SK-N-SH (cell line): ENCODE measurements around the gene FAM120C. TPM values are rescaled to one million over a fixed set of nuclear protein-coding genes. Genes with fewer than 3 reads are reported as not detected.

Source experiments
- CTCF ChIA-PET: fragments of 300-600, 350-600 bp; formaldehyde crosslinking; extraction: SDS; loops from one replicate; lab custom pipeline; 2021; lab: Yijun Ruan, JAX
- POLR2A ChIA-PET: fragments of 350-600 bp; sonication (Branson Sonifier 250); formaldehyde crosslinking; extraction: SDS; loops from one replicate; lab custom pipeline; 2020; ENCODE audit warnings: antibody characterized with exemption, inconsistent platforms; lab: Yijun Ruan, JAX
- DNase-seq: peaks from one replicate; pipeline ENCODE4 v3.0.0; 2012
- H2AFZ ChIP-seq: fragments of 200-600 bp; sonication (generic); 2 replicates; pipeline ENCODE4 v1.8.1; 2016; ENCODE audit warnings: antibody characterized with exemption, mild to moderate bottlenecking, low read depth
- H3F3A ChIP-seq: fragments of 200-600 bp; sonication (generic); replicated peaks from 2 replicates; pipeline ENCODE3; 2016; ENCODE audit warnings: antibody characterized with exemption, mild to moderate bottlenecking; ENCODE audit not compliant: insufficient read depth
- H3K27ac ChIP-seq, 2 experiments: fragments of 200-500 bp in 1 of 2; fragments of 200-600 bp in 1 of 2; sonication (Bioruptor generic) in 1 of 2; sonication (generic), shearing (Covaris generic) in 1 of 2; 2 replicates each; pipeline versions ENCODE4 v1.5.1 to v1.6.1; 2014 to 2016; ENCODE audit warnings: low read depth in 2 of 2, inconsistent platforms in 1 of 2, low read length in 1 of 2, mild to moderate bottlenecking in 1 of 2, mixed read lengths in 1 of 2
- H3K27me3 ChIP-seq: fragments of 200-600 bp; sonication (generic), shearing (Covaris generic); 2 replicates; pipeline ENCODE4 v1.6.1; 2016; ENCODE audit warnings: mixed run types; ENCODE audit not compliant: insufficient read depth
- H3K36me3 ChIP-seq, 2 experiments: fragments of 200-500 bp in 1 of 2; fragments of 200-600 bp in 1 of 2; sonication (Bioruptor generic) in 1 of 2; sonication (generic) in 1 of 2; replicated peaks in 1 of 2; 2 replicates each; pipeline versions ENCODE3 to v1.5.1; 2014 to 2016; ENCODE audit warnings: low read length in 1 of 2, mild to moderate bottlenecking in 1 of 2; ENCODE audit not compliant: insufficient read depth in 2 of 2, control insufficient read depth in 1 of 2
- H3K4me1 ChIP-seq, 2 experiments: fragments of 200-500 bp in 1 of 2; fragments of 200-600 bp in 1 of 2; sonication (Bioruptor generic) in 1 of 2; sonication (generic), shearing (Covaris generic) in 1 of 2; 2 replicates each; pipeline versions ENCODE4 v1.5.1 to v1.6.1; 2014 to 2016; ENCODE audit warnings: low read depth in 1 of 2, low read length in 1 of 2, mixed run types in 1 of 2; ENCODE audit not compliant: insufficient read depth in 2 of 2, control insufficient read depth in 1 of 2
- H3K4me2 ChIP-seq: fragments of 200-600 bp; sonication (generic), shearing (Covaris generic); 2 replicates; pipeline ENCODE4 v1.6.1; 2017; ENCODE audit warnings: mixed run types
- H3K4me3 ChIP-seq, 2 experiments: fragments of 200-500 bp in 1 of 2; fragments of 200-600 bp in 1 of 2; sonication (Bioruptor generic) in 1 of 2; sonication (generic), shearing (Covaris generic) in 1 of 2; 2 replicates each; pipeline versions ENCODE4 v1.5.1 to v1.8.1; 2014 to 2016; ENCODE audit warnings: low read depth in 2 of 2, inconsistent platforms in 1 of 2, low read length in 1 of 2, mild to moderate bottlenecking in 1 of 2, mixed read lengths in 1 of 2, moderate library complexity in 1 of 2
- H3K79me2 ChIP-seq: fragments of 200-600 bp; sonication (generic); 2 replicates; pipeline ENCODE4 v1.8.1; 2017; ENCODE audit warnings: mild to moderate bottlenecking; ENCODE audit not compliant: insufficient read depth
- H3K9ac ChIP-seq: fragments of 200-600 bp; sonication (generic); 2 replicates; pipeline ENCODE4 v1.6.1; 2017; ENCODE audit warnings: mixed run types
- H3K9me2 ChIP-seq: fragments of 200-600 bp; sonication (generic); 2 replicates; pipeline ENCODE4 v1.6.1; 2017; ENCODE audit warnings: mixed run types
- H3K9me3 ChIP-seq: fragments of 200-600 bp; sonication (generic); 2 replicates; pipeline ENCODE4 v1.6.1; 2017; ENCODE audit warnings: mixed run types, mild to moderate bottlenecking, moderate library complexity
- H4K20me1 ChIP-seq: fragments of 200-600 bp; sonication (generic); 2 replicates; pipeline ENCODE4 v1.6.1; 2017; ENCODE audit warnings: mild to moderate bottlenecking, mixed run types; ENCODE audit not compliant: insufficient read depth
- ELF1 ChIP-seq: IDR thresholded peaks from 2 replicates; pipeline ENCODE4 v1.4.0; 2012
- EP300 ChIP-seq, 2 experiments: IDR thresholded peaks; 2 replicates each; pipeline versions ENCODE4 v1.4.0 to v1.6.1; 2012; ENCODE audit warnings: borderline replicate concordance in 1 of 2, low read depth in 1 of 2, low read length in 1 of 2
- GABPA ChIP-seq: IDR thresholded peaks from 2 replicates; pipeline ENCODE4 v1.4.0; 2012; ENCODE audit warnings: low read depth, mild to moderate bottlenecking
- JUND ChIP-seq: IDR thresholded peaks from 2 replicates; pipeline ENCODE4 v1.4.0; 2012
- POLR2AphosphoS5 ChIP-seq: IDR thresholded peaks from 2 replicates; pipeline ENCODE4 v1.6.1; 2012; ENCODE audit warnings: low read depth, low read length
- RFX5 ChIP-seq: IDR thresholded peaks from 2 replicates; pipeline ENCODE4 v1.6.1; 2012; ENCODE audit warnings: mild to moderate bottlenecking, improper control_type of control experiment, low read length
- RXRA ChIP-seq: IDR thresholded peaks from 2 replicates; pipeline ENCODE4 v1.4.0; 2012; ENCODE audit warnings: low read depth, mild to moderate bottlenecking, borderline replicate concordance
- SMC3 ChIP-seq: IDR thresholded peaks from 2 replicates; pipeline ENCODE4 v1.6.1; 2012; ENCODE audit warnings: low read depth, low read length, improper control_type of control experiment
- TAF1 ChIP-seq: IDR thresholded peaks from 2 replicates; pipeline ENCODE4 v1.6.1; 2012; ENCODE audit warnings: low read depth, mild to moderate bottlenecking, low read length, moderate library complexity, borderline replicate concordance
- USF1 ChIP-seq: IDR thresholded peaks from 2 replicates; pipeline ENCODE4 v1.4.0; 2012; ENCODE audit warnings: low read depth, borderline replicate concordance
- WGBS: methylation state at CpG from one replicate; pipeline ENCODE4 v1.1.6; 2017; ENCODE audit warnings: low lambda C conversion rate; 5-methylcytosine and 5-hydroxymethylcytosine counted together
- polyA plus RNA-seq, 3 experiments: library from polyadenylated mRNA; depleted of rRNA; stranded (reverse); fragments of >200 nt; gene quantifications; 2 replicates each; pipeline ENCODE4 v1.2.3, GENCODE V29; 2012

The FAM120C gene
- polyA plus RNA-seq, 1 of the 3 experiments (the other 2 are of a cell fraction), result 6.0 TPM

DNA sequence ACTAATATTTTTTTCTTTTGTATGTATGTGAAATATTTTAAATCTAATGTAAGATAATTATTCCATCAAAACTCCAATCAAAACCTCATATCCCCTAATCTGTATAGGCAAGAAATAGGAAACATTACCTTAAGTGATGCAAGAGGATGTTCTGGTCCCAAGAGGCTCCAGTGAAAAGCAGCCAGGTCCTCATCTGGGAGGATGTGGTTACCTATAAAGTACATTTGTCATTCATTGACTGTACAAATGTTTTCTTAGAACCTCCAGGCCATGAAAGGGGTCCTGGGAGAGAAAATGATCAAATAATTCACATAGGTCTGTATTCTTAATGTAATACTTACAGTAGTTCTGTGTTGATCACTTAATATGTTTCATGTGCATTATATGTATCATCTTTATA is 25.5 kb downstream of the FAM120C start:
- no peaks in the 10 kb centered on the region for H4K20me1 ChIP-seq
- no peak for TF ChIP-seq RFX5
- no peak for TF ChIP-seq SMC3
- TF ChIP-seq USF1, result no peak
- no peak for TF ChIP-seq JUND
- TF ChIP-seq RXRA, result no peak
- no peak for TF ChIP-seq TAF1
- TF ChIP-seq ELF1, result no peak
- TF ChIP-seq GABPA, result no peak
- TF ChIP-seq, all 33 proteins: peak for 0
- H3K27ac ChIP-seq, result no peak overlapping the region
- H3K4me2 ChIP-seq, result no peak overlapping the region
- H3K27me3 ChIP-seq, result no peaks in the 10 kb centered on the region
- H3K4me3 ChIP-seq, result no peak overlapping the region
- H3K79me2 ChIP-seq, result 0 out of 2 replicates have a peak, but pooled peaks cover 3% of the 10 kb centered on the region
- no peaks in the 10 kb centered on the region for H3F3A ChIP-seq
- no peak overlapping the region for H2AFZ ChIP-seq
- POLR2A ChIA-PET, result no interaction called here
- H3K36me3 ChIP-seq, result no peaks in the 10 kb centered on the region
- H3K9ac ChIP-seq, result no peak overlapping the region
- CTCF ChIA-PET, result no interaction called here
- no peak for DNase-seq
- H3K4me1 ChIP-seq, result no peaks in the 10 kb centered on the region
- no peaks in the 10 kb centered on the region for H3K9me2 ChIP-seq
- no peaks in the 10 kb centered on the region for H3K9me3 ChIP-seq

DNA sequence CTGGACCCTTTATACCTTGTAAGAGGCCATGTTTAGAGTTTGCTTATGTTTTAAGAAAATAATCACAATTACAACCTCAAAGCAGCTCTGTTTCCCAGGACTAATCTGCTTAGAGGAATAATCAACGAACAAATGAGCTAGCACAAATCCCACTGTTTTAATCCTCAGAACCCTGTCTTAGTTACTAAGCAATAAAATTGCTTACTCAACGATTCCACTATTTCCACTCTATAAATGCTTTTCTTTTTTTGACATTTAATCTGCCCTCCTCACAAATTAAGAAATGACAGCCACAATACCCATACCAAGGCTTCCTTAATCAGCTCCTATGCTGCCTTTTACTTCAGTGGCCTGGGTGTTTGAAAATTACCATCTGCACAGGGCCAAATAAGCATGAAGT is 48.8 kb downstream of the FAM120C start:
- no peak overlapping the region for H3K9ac ChIP-seq
- no peaks in the 10 kb centered on the region for H3K4me1 ChIP-seq
- H3K27me3 ChIP-seq, result no peaks in the 10 kb centered on the region
- H3K9me2 ChIP-seq, result no peaks in the 10 kb centered on the region
- H3K4me2 ChIP-seq, result no peak overlapping the region
- 63% methylated on average over 2 of the region's 2 CpGs for WGBS
- ChIA-PET POLR2A (no interaction called here), CTCF (interaction anchor here (0.5 kb wide), 1 partner anchor 65 kb away, joined by 3 read pairs; no protein-coding TSS in a partner anchor)
- no peaks in the 10 kb centered on the region for H3F3A ChIP-seq
- no peak overlapping the region for H3K4me3 ChIP-seq
- no peak for TF ChIP-seq EP300 (IDR thresholded peaks at IDR 0.05; ENCODE audit: borderline replicate concordance in 1 of 2, low read depth in 1 of 2, low read length in 1 of 2)
- no peak for TF ChIP-seq RXRA
- TF ChIP-seq GABPA, result no peak
- TF ChIP-seq TAF1, result no peak
- H3K27ac ChIP-seq, result no peak overlapping the region
- H4K20me1 ChIP-seq, result no peaks in the 10 kb centered on the region
- H3K79me2 ChIP-seq, result no peaks in the 10 kb centered on the region
- no peak overlapping the region for H2AFZ ChIP-seq
- H3K36me3 ChIP-seq, result peaks cover 10 to 11% of the 10 kb centered on the region in 2 experiments
- H3K9me3 ChIP-seq, result no peaks in the 10 kb centered on the region
- no peak for DNase-seq

- ChIA-PET CTCF (no interaction called here), POLR2A (no interaction called here)
- no peaks in the 10 kb centered on the region for H3F3A ChIP-seq
- no peaks in the 10 kb centered on the region for H3K27me3 ChIP-seq
- no peaks in the 10 kb centered on the region for H3K36me3 ChIP-seq
- no peak for TF ChIP-seq POLR2AphosphoS5
- H3K9me3 ChIP-seq, result no peaks in the 10 kb centered on the region
- H3K4me1 ChIP-seq, result no peaks in the 10 kb centered on the region
- H3K4me3 ChIP-seq, result no peak overlapping the region
- no peaks in the 10 kb centered on the region for H4K20me1 ChIP-seq
- no peak overlapping the region for H2AFZ ChIP-seq
- no peak overlapping the region for H3K27ac ChIP-seq
- DNase-seq, result no peak
- WGBS, result 75% methylated on average over 7 of the region's 7 CpGs
- no peaks in the 10 kb centered on the region for H3K9me2 ChIP-seq
- no peaks in the 10 kb centered on the region for H3K79me2 ChIP-seq
- H3K4me2 ChIP-seq, result no peak overlapping the region
- no peak overlapping the region for H3K9ac ChIP-seq
These were observed 66.7 kb downstream of the FAM120C start for GRCh38 chrX:54116391-54116790.
